Uterus (tissue), 2 donors: Measurements from ENCODE around the gene FAM241A.

Experiments used
- CTCF ChIP-seq, 4 experiments: fragments of 200-600 bp in 2 of 4; fragments of 450-650 bp in 2 of 4; sonication (generic) in 2 of 4; IDR thresholded peaks; one replicate each; pipeline ENCODE4 v1.5.1; 2016 to 2019; ENCODE audit warnings: antibody characterized with exemption in 4 of 4, mild to moderate bottlenecking in 2 of 4, moderate library complexity in 1 of 4
- POLR2A ChIP-seq, 2 donors: fragments of 450-650 bp; IDR thresholded peaks; one replicate each; pipeline ENCODE4 v1.6.1; 2016; ENCODE audit warnings: antibody characterized with exemption in 2 of 2, mild to moderate bottlenecking in 1 of 2, moderate library complexity in 1 of 2

GRCh38 chr4:112156553-112156952 is 11.3 kb downstream of the FAM241A start:
- no peak for TF ChIP-seq POLR2A (IDR thresholded peaks at IDR 0.05)
- TF ChIP-seq CTCF (IDR thresholded peaks at IDR 0.05): no peak
